G401 (cell line): ENCODE data around the gene SMARCD1. TPM values are rescaled to one million over a fixed set of nuclear protein-coding genes. Genes with fewer than 3 reads are reported as not detected.

ENCODE experiments used
- DNase-seq: peaks from one replicate; pipeline ENCODE4 v3.0.0-alpha.2; 2015; ENCODE audit warnings: low spot score
- in situ Hi-C: cut with HindIII; loops from 2 replicates; pipeline ENCODE4 v1.10.0; 2016; ENCODE audit warnings: low sequenced_read_pairs, mixed read lengths
- total RNA-seq: library from RNA; depleted of rRNA; stranded (reverse); fragments of >200 nt; shearing (Covaris generic); gene quantifications from 2 replicates; pipeline ENCODE4 v1.2.3, GENCODE V29; 2014

SMARCD1 gene
- total RNA-seq, 1 experiment from 2014 or later: 68.1 TPM

GRCh38 chr12:50055831-50056638 is 29.1 kb upstream of the SMARCD1 start:
- DNase-seq: peak; percentile 81
- in situ Hi-C loops: no loop called here

- in situ Hi-C loops: no loop called here
- DNase-seq: no peak
Measured at GRCh38 chr12:50056639-50056976, 28.5 kb upstream of the SMARCD1 start.

GRCh38 chr12:50057000-50057841 is 27.9 kb upstream of the SMARCD1 start, which contains the start of gene ASIC1:
Gene ASIC1 (plus strand): TSS chr12:50057596. CDS start chr12:50058767, 1,171 bp downstream.
- peak; percentile 75 for DNase-seq
- in situ Hi-C loops: no loop called here

GRCh38 chr12:50057896-50058670 is 27.1 kb upstream of the SMARCD1 start:
- DNase-seq: no peak
- in situ Hi-C loops: no loop called here

GRCh38 chr12:50058743-50059312 is 26.3 kb upstream of the SMARCD1 start:
- DNase-seq: no peak
- in situ Hi-C loops: no loop called here

- in situ Hi-C loops: no loop called here
- DNase-seq: no peak
Measured at GRCh38 chr12:50059440-50060119, 25.6 kb upstream of the SMARCD1 start.

GRCh38 chr12:50060120-50060468 is 25.0 kb upstream of the SMARCD1 start:
- in situ Hi-C loops: no loop called here

GRCh38 chr12:50061171-50061570 is 24.0 kb upstream of the SMARCD1 start:
- DNase-seq: no peak
- in situ Hi-C loops: no loop called here

More at GRCh38 chr12:50060120-50060468, 25.0 kb upstream of the SMARCD1 start:
- DNase-seq: no peak

GRCh38 chr12:50061946-50062686 is 23.0 kb upstream of the SMARCD1 start:
- in situ Hi-C loops: no loop called here
- DNase-seq: no peak

- no peak for DNase-seq
- in situ Hi-C loops: no loop called here
Measured at GRCh38 chr12:50062728-50063460, 22.2 kb upstream of the SMARCD1 start.

- in situ Hi-C loops: loop anchor here (5.0 kb wide), 1 partner anchor 99 kb away; no protein-coding TSS in a partner anchor
- no peak for DNase-seq
Measured at GRCh38 chr12:50065726-50066310, 19.3 kb upstream of the SMARCD1 start.

- no peak for DNase-seq
- in situ Hi-C loops: loop anchor here (5.0 kb wide), 1 partner anchor 99 kb away; no protein-coding TSS in a partner anchor
Measured at GRCh38 chr12:50066402-50066801, 18.7 kb upstream of the SMARCD1 start.

GRCh38 chr12:50069069-50069468 is 16.1 kb upstream of the SMARCD1 start:
- in situ Hi-C loops: loop anchor here (5.0 kb wide), 1 partner anchor 102 kb away; no protein-coding TSS in a partner anchor
- no peak for DNase-seq

GRCh38 chr12:50069539-50069938 is 15.6 kb upstream of the SMARCD1 start:
- in situ Hi-C loops: loop anchor here (5.0 kb wide), 1 partner anchor 102 kb away; no protein-coding TSS in a partner anchor
- no peak for DNase-seq

GRCh38 chr12:50070314-50071060 is 14.7 kb upstream of the SMARCD1 start:
- DNase-seq: peak; percentile 90
- in situ Hi-C loops: no loop called here

GRCh38 chr12:50072198-50072907 is 12.8 kb upstream of the SMARCD1 start:
- in situ Hi-C loops: no loop called here
- DNase-seq: no peak
